ENCODE measurements around the gene TNFAIP8L1.

The TNFAIP8L1 gene

DNA sequence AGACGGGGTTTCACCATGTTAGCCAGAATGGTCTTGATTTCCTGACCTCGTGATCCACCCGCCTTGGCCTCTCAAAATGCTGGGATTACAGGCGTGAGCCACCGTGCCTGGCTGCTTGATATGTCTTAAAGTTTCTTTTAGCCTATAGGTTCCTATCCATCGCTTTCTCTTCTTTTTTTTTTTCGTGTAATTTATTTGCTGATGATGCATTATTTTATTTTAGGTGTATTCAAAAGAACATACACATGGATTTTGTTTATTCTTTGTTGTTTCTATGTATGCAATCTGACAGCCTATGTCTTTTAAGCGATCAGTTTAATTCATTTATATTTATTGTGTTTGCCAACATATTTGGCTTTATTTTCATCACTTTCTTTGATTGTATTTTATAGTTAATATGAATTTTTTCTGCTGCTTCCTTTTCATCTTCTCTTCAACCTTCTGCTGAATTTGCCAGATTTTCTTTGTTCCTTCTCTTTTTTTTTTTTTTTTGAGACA is 26.0 kb upstream of the TNFAIP8L1 start:
- DNase-seq: no peak

DNA sequence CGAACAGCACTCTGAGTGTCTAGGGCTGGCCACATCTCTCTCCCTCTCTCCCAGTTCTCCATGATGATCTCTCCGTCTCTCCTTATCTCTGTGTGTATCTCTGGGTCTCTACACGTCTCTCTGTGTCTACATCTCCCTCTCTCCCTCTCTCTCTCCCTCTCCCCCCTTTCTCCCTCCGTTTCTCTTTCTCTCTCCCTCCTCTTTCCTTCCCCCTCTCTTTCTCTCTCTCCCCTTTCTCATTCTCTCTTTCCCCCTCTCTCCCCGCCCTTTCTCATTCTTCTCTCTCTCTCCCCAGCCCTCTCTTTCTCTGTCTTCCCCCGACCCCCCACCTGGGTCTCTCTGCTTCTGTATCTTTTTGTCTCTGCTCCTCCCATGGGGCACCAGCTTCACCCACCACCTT is 21.3 kb upstream of the TNFAIP8L1 start:
- no peak for DNase-seq

GRCh38 chr19:4619668-4620294 is 19.5 kb upstream of the TNFAIP8L1 start:
- DNase-seq: no peak

DNA sequence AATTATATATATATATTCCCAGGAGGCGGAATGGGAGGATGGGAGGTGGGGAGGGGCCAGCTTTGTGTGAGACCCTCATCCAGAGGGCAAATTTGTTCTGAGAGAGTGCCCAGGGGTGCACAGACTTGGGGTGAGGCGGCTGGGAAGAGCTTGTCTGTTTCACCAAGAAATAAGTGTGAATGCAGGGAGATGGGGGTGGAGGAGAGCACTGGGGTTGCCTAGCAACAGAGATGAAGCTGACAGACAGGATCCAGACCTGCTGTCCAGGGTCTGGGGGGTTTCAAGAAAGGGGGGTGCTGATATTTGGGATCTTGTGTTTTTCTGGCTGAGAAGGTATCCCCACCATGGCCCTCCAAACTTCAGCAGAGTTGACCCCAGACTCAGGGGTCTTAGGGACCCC is 18.6 kb upstream of the TNFAIP8L1 start:
- no peak for DNase-seq

DNA sequence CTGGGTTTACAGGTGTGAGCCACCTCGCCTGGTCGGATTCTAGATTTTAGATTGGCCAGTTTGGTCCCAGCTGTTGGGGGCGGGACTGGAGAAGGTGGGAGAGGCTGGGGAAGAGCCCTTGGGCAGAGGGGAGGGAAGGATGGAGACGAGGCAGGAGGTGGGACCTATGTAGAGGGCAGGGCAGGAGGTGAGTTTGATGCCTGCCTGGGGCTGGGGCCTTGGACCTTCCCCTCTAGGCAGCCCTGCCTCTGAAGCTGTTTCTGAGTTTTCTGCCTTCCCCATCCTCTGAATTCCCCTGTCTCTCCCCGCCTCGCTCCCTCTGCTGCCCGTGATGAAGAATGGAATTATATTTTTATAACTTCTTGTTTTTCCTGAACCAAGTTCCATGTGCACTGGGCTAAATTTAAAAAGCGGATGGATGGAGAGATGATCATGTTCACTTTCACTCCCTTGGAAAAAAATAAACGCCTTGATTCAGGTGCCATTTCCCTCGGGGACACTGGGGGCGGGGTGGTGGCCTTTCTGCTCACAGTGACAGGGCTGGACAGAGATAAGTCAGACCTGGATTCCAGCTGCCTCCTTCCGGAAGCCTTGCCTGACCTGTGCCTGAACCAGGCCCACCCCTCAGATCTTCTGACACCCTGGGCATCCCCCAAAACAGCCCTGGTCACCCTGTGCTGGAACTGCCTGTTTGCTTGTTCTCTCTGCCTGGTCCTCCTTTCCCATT is 16.5 kb upstream of the TNFAIP8L1 start:
- no peak for DNase-seq

DNA sequence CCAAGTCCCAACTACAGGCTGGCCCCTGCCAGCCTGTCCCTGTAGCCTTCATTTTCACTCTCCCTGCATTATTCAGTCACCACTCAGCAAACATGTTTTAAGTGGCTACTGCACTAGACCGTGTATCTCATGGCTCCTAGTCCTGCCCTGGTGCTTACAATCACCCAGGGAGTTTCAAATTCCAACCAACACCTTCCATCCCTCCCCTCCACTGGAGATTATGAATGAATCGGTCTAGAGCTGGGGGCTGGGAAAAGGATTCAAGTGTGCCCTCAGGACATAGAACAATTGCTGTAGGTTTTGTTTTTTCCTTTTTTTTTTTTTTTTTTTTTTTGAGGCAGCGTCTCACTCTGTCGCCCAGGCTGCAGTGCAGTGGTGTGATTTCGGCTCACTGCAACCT is 15.0 kb upstream of the TNFAIP8L1 start:
- DNase-seq: no peak

- DNase-seq: no peak
Observed at GRCh38 chr19:4624733-4625362, 14.5 kb upstream of the TNFAIP8L1 start.

DNA sequence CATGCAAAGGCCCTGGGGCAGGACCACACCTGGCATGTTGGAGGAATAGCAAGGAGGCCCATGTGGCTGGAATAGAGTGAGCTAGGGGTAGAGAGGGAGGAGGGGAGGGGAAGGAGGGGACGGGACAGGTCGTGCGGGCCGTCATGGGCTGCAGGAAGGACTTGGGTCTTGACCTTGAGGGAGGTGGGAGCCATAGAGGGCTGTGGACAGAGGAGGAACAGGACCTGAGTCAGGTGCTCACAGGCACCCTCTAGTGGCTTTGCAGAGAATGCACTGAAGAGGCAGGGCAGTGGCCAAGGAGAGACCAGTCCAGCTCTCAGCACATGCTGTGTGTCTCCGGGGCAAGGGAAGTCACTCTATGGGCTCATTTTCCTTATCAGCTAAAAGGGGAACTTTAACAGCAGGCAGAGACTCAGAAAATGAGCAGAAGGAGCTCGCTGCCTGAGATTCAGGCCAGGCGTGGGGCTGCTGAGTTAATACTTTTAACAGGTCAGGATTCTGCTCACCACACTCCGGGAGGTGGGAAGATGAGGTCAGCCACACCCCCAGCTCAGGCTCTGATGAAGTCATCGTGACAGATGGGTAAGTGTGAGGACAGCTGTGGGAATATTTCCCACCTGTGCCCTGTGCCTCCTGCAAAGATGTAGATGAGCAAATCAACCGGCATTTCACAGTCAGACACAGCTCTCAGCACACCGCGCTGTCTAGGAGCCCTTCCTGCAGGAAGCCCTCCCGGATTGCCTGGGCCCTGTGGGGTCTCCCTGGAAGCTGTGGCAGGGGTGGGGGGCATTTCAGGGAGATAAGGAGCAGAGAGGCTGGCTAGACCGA is 6.0 kb upstream of the TNFAIP8L1 start:
- DNase-seq: peak; percentile 76

DNA sequence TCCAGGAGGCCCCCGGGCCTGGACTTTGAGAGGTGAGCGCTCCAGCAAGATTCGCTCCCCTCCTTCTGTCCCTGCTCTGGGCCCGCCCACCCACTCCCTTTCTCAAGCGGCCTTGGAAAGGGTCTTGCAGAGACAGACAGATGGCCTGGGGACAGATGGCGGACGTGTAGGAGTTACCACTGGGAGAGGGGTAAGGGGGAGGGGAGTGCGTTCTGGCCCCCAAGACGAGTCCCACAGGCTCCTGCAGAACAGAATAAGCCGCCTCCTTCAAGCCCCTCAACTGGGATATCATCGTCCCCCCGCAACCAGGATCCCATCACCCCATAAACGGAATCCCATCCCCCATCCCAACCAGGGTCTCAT is 3.6 kb upstream of the TNFAIP8L1 start:
- no peak for DNase-seq

DNA sequence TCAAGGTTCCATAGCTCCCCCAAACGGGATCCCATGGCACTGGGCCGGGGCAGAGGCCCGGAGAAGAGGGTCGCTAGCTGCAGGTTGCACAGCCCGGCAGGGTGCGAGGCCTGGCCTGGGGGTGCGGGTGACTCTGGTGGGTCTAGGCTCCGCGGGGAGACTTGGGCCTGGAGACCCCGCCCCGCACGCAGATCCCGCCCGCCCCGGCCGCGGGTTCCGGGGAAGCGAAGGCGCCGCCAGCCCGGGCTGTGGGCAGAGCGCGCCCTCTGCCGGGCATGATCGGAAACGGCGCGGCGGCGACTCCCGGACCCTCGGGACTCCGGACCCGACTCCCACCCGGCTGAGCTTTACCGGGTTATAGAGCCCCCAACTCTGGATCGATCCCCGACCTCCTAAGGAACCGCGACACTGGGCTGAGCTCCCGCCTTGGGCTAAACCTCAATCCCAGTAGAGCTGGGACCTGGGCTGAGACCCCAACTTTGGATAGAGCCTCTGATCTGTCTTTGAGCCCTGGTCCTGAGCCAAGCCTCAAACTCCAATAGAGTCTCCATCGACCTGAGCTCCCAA is 3.1 kb upstream of the TNFAIP8L1 start:
- peak; percentile 57 for DNase-seq

DNA sequence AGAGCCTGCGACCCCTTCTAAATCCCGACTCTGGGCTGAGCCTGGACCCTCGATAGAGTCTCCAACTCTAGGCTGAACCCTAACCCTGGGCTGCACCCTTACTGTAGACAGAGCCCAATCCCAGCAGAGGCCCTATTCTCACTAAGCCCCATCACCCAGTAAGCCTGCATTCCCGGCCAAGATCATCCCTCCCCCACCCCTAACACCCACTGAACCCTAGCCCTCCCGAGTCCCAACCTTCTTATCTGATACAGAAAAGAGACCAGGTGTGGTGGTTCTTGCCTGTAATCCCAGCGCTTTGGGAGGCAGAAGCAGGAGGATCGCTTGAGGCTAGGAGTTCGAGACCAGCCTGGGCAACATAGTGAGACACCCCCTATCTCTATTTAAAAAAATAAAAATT is 2.6 kb upstream of the TNFAIP8L1 start:
- DNase-seq: no peak

- no peak for DNase-seq
Observed at GRCh38 chr19:4638317-4638716, 999 bp upstream of the TNFAIP8L1 start.

DNA sequence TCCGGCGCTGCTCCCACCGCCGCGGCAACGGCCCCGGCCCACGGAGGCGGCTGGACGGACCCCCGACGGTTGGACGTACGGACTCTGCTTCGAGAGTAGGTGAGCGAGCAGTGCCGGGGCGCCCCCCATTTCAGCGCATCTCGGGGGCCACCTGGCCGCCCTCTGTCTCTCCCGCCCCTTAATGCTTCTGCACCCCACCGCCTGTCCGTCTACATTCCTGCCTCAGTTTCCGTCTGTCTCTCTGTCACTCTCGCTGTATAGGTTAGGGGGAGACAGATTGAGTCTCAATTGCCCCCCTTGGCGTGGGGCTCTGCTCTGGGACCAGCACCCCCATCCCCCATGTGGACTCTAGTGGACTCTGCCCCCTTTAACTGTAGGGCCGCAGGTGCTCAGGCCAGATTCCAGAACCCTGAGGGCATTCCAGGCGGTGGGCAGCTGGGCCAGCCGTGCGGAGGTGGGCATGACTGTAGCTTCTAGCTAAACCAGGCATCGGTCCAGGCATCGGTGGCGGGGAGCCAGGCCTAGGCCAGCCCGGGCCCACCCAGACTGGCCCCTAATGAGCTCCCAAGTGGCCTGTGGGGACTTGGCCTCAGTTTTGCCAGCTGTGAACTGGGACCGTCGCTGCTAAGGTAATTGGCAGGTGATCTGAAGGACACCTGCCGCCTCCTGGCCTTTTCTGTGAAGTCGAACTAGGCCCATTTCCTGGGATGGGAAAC is 373 bp downstream of the TNFAIP8L1 start:
- DNase-seq: no peak

GRCh38 chr19:4640247-4641000 is 1.1 kb downstream of the TNFAIP8L1 start:
- no peak for DNase-seq

GRCh38 chr19:4641132-4641531 is 1.8 kb downstream of the TNFAIP8L1 start:
- no peak for DNase-seq

- DNase-seq: no peak
Observed at GRCh38 chr19:4642625-4643024, 3.3 kb downstream of the TNFAIP8L1 start.

DNA sequence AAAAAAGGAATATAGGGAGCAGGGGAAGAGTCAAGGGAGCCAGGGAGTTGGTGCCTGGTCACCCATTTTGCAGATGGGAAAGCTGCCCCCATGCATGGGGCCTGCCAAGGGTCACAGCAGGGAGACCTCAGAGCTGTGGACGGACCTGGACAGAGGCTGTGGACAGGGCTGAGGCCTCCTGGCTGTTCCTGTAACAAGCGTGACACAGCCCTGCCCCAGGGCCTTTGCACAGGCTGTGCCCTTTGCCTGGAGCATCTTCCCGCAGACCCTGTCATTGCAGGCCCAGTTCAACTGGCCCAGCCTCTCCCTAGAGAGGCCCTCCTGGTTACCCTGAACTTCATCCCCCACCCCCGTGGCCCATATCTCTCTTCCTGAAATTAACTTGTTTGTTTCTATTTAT is 6.4 kb downstream of the TNFAIP8L1 start:
- no peak for DNase-seq

GRCh38 chr19:4647676-4648644 is 8.6 kb downstream of the TNFAIP8L1 start:
- peak; percentile 35 for DNase-seq

GRCh38 chr19:4649392-4650047 is 10.2 kb downstream of the TNFAIP8L1 start:
- DNase-seq: no peak

DNA sequence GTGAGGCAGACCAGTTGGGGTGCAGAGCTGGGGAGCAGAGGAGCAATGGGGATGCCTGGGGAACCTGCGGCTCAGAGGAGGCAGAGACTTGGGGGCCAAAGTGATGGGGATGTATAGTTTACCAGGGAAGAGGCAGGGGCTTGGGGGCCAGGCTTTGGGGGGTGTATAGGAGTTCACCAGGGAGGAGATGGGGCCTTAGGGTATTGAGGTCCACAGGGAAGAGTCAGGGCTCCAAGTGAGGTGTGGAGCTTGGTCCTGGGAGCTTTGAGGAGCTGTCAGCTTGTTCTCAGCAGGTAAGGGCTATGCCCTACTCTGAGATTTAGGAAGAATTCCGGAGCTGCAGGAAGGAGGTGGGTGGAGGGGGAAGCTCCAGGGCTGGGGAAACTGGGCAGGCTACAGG is 10.8 kb downstream of the TNFAIP8L1 start:
- no peak for DNase-seq
